Measurements from ENCODE around the gene NAB1. TPM values are rescaled to one million over a fixed set of nuclear protein-coding genes. Genes with fewer than 3 reads are reported as not detected.

Gene NAB1
- 58.5 and 113 TPM in 2 replicates for total RNA-seq

GRCh38 chr2:190649035-190649797, at the start of gene NAB1:
NAB1 (plus strand) TSS chr2:190649083; CDS start chr2:190659177, 10,094 bp downstream.

Other genes with a start within 250 kb of the NAB1 start
- gene MFSD6, start 240.7 kb upstream of the NAB1 start, total RNA-seq = 6.2 and 8.4 TPM in 2 replicates
- 5.7 and 9.8 TPM in 2 replicates for gene NEMP2, start 114.4 kb upstream of the NAB1 start, total RNA-seq
- 570 and 692 TPM in 2 replicates for gene GLS, start 231.7 kb downstream of the NAB1 start, total RNA-seq

All from smooth muscle cell of the umbilical artery (primary cell).